CD14-positive monocyte (primary cell): ENCODE results near the gene AIFM1. TPM values are rescaled to one million over a fixed set of nuclear protein-coding genes. Genes with fewer than 3 reads are reported as not detected.

ENCODE experiments used
- DNase-seq, 3 donors: peaks; one replicate each; pipeline ENCODE4 v3.0.0-alpha.2; 2011 to 2022
- H2AFZ ChIP-seq: 2 replicates; pipeline ENCODE4 v1.6.0; 2012; ENCODE audit warnings: mild to moderate bottlenecking, low read depth, low read length, inconsistent platforms; ENCODE audit not compliant: insufficient read depth, poor library complexity, severe bottlenecking
- H3K27ac ChIP-seq, 2 donors: 1 replicate in 1 of 2; 2 replicates in 1 of 2; pipeline ENCODE4 v1.5.1; 2012 to 2013; ENCODE audit warnings: low read length in 2 of 2, control low read depth in 1 of 2, inconsistent platforms in 1 of 2, low read depth in 1 of 2, mild to moderate bottlenecking in 1 of 2
- H3K27me3 ChIP-seq, 2 donors: one replicate each; pipeline versions ENCODE4 v1.6.0 to v1.6.1; 2011 to 2013; ENCODE audit warnings: low read length in 2 of 2; ENCODE audit not compliant: control insufficient read depth in 2 of 2, insufficient read depth in 2 of 2
- H3K36me3 ChIP-seq, 2 donors: replicated peaks in 1 of 2; 1 replicate in 1 of 2; 2 replicates in 1 of 2; pipeline versions ENCODE4 v1.5.1 to v1.6.1; 2012 to 2013; ENCODE audit warnings: low read length in 2 of 2, control low read depth in 1 of 2, inconsistent platforms in 1 of 2, mild to moderate bottlenecking in 1 of 2; ENCODE audit not compliant: insufficient read depth in 2 of 2, control insufficient read depth in 1 of 2
- H3K4me1 ChIP-seq, 2 donors: 1 replicate in 1 of 2; 2 replicates in 1 of 2; pipeline versions ENCODE4 v1.5.1 to v1.6.1; 2012 to 2013; ENCODE audit warnings: low read length in 2 of 2, control low read depth in 1 of 2, inconsistent platforms in 1 of 2, mild to moderate bottlenecking in 1 of 2, moderate library complexity in 1 of 2; ENCODE audit not compliant: insufficient read depth in 2 of 2, control insufficient read depth in 1 of 2
- H3K4me2 ChIP-seq: replicated peaks from 2 replicates; pipeline ENCODE3; 2012; ENCODE audit warnings: low read length, moderate library complexity, mild to moderate bottlenecking; ENCODE audit not compliant: poor library complexity, severe bottlenecking; ENCODE audit errors: extremely low read depth
- H3K4me3 ChIP-seq, 3 experiments: fragments of 200-600 bp in 1 of 3; sonication (generic) in 1 of 3; replicated peaks in 1 of 3; 1 replicate in 2 of 3; 2 replicates in 1 of 3; pipeline ENCODE4 v1.5.1; 2011 to 2013; ENCODE audit warnings: low read length in 3 of 3, mild to moderate bottlenecking in 3 of 3, control low read depth in 2 of 3, low read depth in 2 of 3, inconsistent platforms in 1 of 3, moderate library complexity in 1 of 3
- H3K79me2 ChIP-seq: 2 replicates; pipeline ENCODE4 v1.6.0; 2012; ENCODE audit warnings: mild to moderate bottlenecking, control low read depth, inconsistent platforms, low read length, moderate library complexity; ENCODE audit not compliant: insufficient read depth
- H3K9ac ChIP-seq: 2 replicates; pipeline ENCODE4 v1.6.0; 2017; ENCODE audit warnings: low read length, mild to moderate bottlenecking; ENCODE audit not compliant: insufficient read depth, poor library complexity, severe bottlenecking
- H3K9me3 ChIP-seq, 2 donors: replicated peaks in 1 of 2; 1 replicate in 1 of 2; 2 replicates in 1 of 2; pipeline versions ENCODE4 v1.5.1 to v1.6.1; 2012 to 2013; ENCODE audit warnings: low read length in 2 of 2, control low read depth in 1 of 2; ENCODE audit not compliant: control insufficient read depth in 1 of 2, insufficient read depth in 1 of 2
- H4K20me1 ChIP-seq: 2 replicates; pipeline ENCODE4 v1.6.0; 2012; ENCODE audit warnings: mild to moderate bottlenecking, low read length, control low read depth, moderate library complexity; ENCODE audit not compliant: insufficient read depth
- H3K27ac Mint-ChIP-seq, 7 donors: one replicate each; pipeline ENCODE4 v1.8.0; 2020; ENCODE audit warnings: mild to moderate bottlenecking in 7 of 7, mixed read lengths in 7 of 7, moderate library complexity in 6 of 7, inconsistent platforms in 2 of 7
- H3K27me3 Mint-ChIP-seq, 3 donors: one replicate each; pipeline ENCODE4 v1.8.0; 2021 to 2022; ENCODE audit warnings: low read depth in 3 of 3, mild to moderate bottlenecking in 3 of 3, mixed read lengths in 3 of 3, moderate library complexity in 3 of 3, inconsistent platforms in 1 of 3
- H3K36me3 Mint-ChIP-seq, 2 donors: one replicate each; pipeline ENCODE4 v1.8.0; 2020; ENCODE audit warnings: mixed read lengths in 2 of 2, inconsistent platforms in 1 of 2, mild to moderate bottlenecking in 1 of 2
- H3K4me1 Mint-ChIP-seq: one replicate; pipeline ENCODE4 v1.8.0; 2020; ENCODE audit warnings: mild to moderate bottlenecking, mixed read lengths
- H3K4me3 Mint-ChIP-seq, 2 donors: one replicate each; pipeline ENCODE4 v1.8.0; 2020; ENCODE audit warnings: mild to moderate bottlenecking in 2 of 2, mixed read lengths in 2 of 2, moderate library complexity in 1 of 2
- H3K9me3 Mint-ChIP-seq, 7 donors: one replicate each; pipeline ENCODE4 v1.8.0; 2020 to 2022; ENCODE audit warnings: mixed read lengths in 7 of 7, mild to moderate bottlenecking in 6 of 7, moderate library complexity in 6 of 7, inconsistent platforms in 2 of 7
- WGBS: methylation state at CpG from one replicate; pipeline ENCODE4 v1.1.5; 2013; ENCODE audit warnings: missing lambda C conversion rate; ENCODE audit not compliant: insufficient coverage; 5-methylcytosine and 5-hydroxymethylcytosine counted together
- intact Hi-C, 2 donors: fragments of 100-400 bp; cut with micrococcal nuclease; formaldehyde crosslinking; loops; one replicate each; pipeline versions ENCODE4 v1.15.0 to v1.15.1; 2023
- polyA plus RNA-seq, 3 donors: library from polyadenylated mRNA; depleted of rRNA in 1 of 3; unstranded in 2 of 3; stranded (reverse) in 1 of 3; fragments of 300-500 nt in 2 of 3; fragments of >200 nt in 1 of 3; fragmentation: Illumina TruSeq in 2 of 3; gene quantifications; 1 replicate in 2 of 3; 2 replicates in 1 of 3; pipeline ENCODE4 v1.2.3, GENCODE V29; 2012 to 2021
- TF ChIP-seq, protein P1 (sequence below): fragments of 200-600 bp; IDR thresholded peaks from one replicate; pipeline ENCODE4 v1.8.0; 2022; ENCODE audit warnings: antibody characterized with exemption, mild to moderate bottlenecking

The AIFM1 gene
- polyA plus RNA-seq, 3 donors, result 15.1 to 19.1 (median 18.6) TPM

- peaks cover 18 to 44% of the 10 kb centered on the region in 2 donors for H3K36me3 ChIP-seq
- H3K27ac ChIP-seq, result no peak overlapping the region
- no peaks in the 10 kb centered on the region for H3K9me3 ChIP-seq
- Mint-ChIP-seq H3K4me1 (peaks cover 1% of the 10 kb centered on the region), H3K9me3 (peaks cover 0 to 3% (median 0%) of the 10 kb centered on the region in 7 donors), H3K27me3 (peaks cover 2 to 13% (median 3%) of the 10 kb centered on the region in 3 donors), H3K4me3 (no peak overlapping the region), H3K27ac (no peak overlapping the region), H3K36me3 (peaks cover 36 to 40% of the 10 kb centered on the region in 2 donors)
- no peak for DNase-seq
- peaks cover 8 to 14% of the 10 kb centered on the region in 2 donors for H3K4me1 ChIP-seq
- no peaks in the 10 kb centered on the region for H3K27me3 ChIP-seq
- no CpG with 5 or more reads among the region's 13 CpGs for WGBS
- no peak overlapping the region for H3K9ac ChIP-seq
- H3K79me2 ChIP-seq, result no peaks in the 10 kb centered on the region
- H2AFZ ChIP-seq, result no peak overlapping the region
- no peaks in the 10 kb centered on the region for H4K20me1 ChIP-seq
- no peak overlapping the region for H3K4me2 ChIP-seq
- intact Hi-C loops, result no loop called here
- no peak overlapping the region for H3K4me3 ChIP-seq
- TF ChIP-seq, protein P1, sequence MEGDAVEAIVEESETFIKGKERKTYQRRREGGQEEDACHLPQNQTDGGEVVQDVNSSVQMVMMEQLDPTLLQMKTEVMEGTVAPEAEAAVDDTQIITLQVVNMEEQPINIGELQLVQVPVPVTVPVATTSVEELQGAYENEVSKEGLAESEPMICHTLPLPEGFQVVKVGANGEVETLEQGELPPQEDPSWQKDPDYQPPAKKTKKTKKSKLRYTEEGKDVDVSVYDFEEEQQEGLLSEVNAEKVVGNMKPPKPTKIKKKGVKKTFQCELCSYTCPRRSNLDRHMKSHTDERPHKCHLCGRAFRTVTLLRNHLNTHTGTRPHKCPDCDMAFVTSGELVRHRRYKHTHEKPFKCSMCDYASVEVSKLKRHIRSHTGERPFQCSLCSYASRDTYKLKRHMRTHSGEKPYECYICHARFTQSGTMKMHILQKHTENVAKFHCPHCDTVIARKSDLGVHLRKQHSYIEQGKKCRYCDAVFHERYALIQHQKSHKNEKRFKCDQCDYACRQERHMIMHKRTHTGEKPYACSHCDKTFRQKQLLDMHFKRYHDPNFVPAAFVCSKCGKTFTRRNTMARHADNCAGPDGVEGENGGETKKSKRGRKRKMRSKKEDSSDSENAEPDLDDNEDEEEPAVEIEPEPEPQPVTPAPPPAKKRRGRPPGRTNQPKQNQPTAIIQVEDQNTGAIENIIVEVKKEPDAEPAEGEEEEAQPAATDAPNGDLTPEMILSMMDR, result no peak
Measured at GRCh38 chrX:130125091-130125874, 40.4 kb downstream of the AIFM1 start.

DNA sequence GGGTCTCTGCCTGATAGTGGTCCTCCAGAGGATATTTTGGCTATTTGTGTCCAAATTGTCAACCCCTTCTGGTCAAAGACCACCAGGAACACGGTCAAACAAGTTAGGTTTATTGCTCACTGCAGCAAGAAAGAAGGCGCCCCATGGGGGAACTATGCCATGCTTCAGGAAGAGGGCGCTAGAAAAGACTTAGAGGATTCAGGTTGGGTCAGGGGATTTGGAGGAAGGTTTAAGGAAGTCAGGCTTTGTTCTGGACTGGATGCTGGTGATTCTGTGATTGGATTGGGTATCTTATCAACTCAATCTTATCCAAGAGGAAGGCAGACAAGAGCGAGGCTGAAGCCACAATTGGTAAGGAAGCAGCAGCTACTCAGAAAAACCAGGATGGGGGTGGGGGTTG is 41.1 kb downstream of the AIFM1 start:
- Mint-ChIP-seq H3K4me3 (no peak overlapping the region), H3K4me1 (peaks cover 8% of the 10 kb centered on the region), H3K27ac (no peak overlapping the region), H3K9me3 (peaks cover 0 to 3% (median 0%) of the 10 kb centered on the region in 7 donors), H3K36me3 (peaks cover 31 to 34% of the 10 kb centered on the region in 2 donors), H3K27me3 (peaks cover 2 to 16% (median 3%) of the 10 kb centered on the region in 3 donors)
- Histone ChIP-seq H3K36me3 (peaks cover 11 to 37% of the 10 kb centered on the region in 2 donors), H3K4me1 (peaks cover 12 to 21% of the 10 kb centered on the region in 2 donors), H3K4me2 (no peak overlapping the region), H3K79me2 (no peaks in the 10 kb centered on the region), H3K4me3 (no peak overlapping the region), H3K27ac (no peak overlapping the region), H2AFZ (no peak overlapping the region), H3K9ac (no peak overlapping the region), H3K9me3 (no peaks in the 10 kb centered on the region), H3K27me3 (no peaks in the 10 kb centered on the region), H4K20me1 (no peaks in the 10 kb centered on the region)
- intact Hi-C loops, result loop anchor here in 1 of 2 donors (5.0 kb wide), 1 partner anchor 42 kb away; no protein-coding TSS in a partner anchor
- WGBS, result no CpG with 5 or more reads among the region's 4 CpGs
- TF ChIP-seq, protein P1, result no peak
- DNase-seq, result no peak
